HepG2 (cell line): Measurements from ENCODE around the gene TMEM250. TPM values are rescaled to one million over a fixed set of nuclear protein-coding genes. Genes with fewer than 3 reads are reported as not detected.

Source experiments
- ATRX ChIP-seq: sonication (generic); formaldehyde crosslinking; IDR thresholded peaks from 2 replicates; pipeline ENCODE4 v1.4.0; 2020; ENCODE audit warnings: missing genetic modification reagents, borderline replicate concordance
- GABPB1 ChIP-seq: IDR thresholded peaks from 2 replicates; pipeline ENCODE4 v1.6.1; 2016; ENCODE audit warnings: mild to moderate bottlenecking, missing genetic modification reagents, moderate library complexity, missing compliant biosample characterization
- MTERF4 ChIP-seq: sonication (generic); formaldehyde crosslinking; IDR thresholded peaks from 2 replicates; pipeline ENCODE4 v1.8.0; 2023; ENCODE audit warnings: mild to moderate bottlenecking, missing genetic modification reagents
- MTF1 ChIP-seq: sonication (generic); formaldehyde crosslinking; IDR thresholded peaks from 2 replicates; pipeline ENCODE4 v1.5.0; 2020; ENCODE audit warnings: missing genetic modification reagents
- MXI1 ChIP-seq: IDR thresholded peaks from 3 replicates; pipeline ENCODE4 v1.6.1; 2012; ENCODE audit warnings: low read depth, low read length, inconsistent platforms, borderline replicate concordance
- NFATC3 ChIP-seq: sonication (generic); formaldehyde crosslinking; IDR thresholded peaks from 2 replicates; pipeline ENCODE4 v1.5.1; 2020; ENCODE audit warnings: mild to moderate bottlenecking, missing genetic modification reagents
- REPIN1 ChIP-seq: sonication (generic); formaldehyde crosslinking; IDR thresholded peaks from 2 replicates; pipeline ENCODE4 v1.8.0; 2022; ENCODE audit warnings: missing genetic modification reagents, low read depth, mild to moderate bottlenecking, borderline replicate concordance
- RNF2 ChIP-seq: fragments of 450-650 bp; conservative IDR thresholded peaks from 2 replicates; pipeline ENCODE4 v1.6.1; 2016; ENCODE audit warnings: low read depth
- SIN3A ChIP-seq: IDR thresholded peaks from 2 replicates; pipeline ENCODE4 v1.6.1; 2011; ENCODE audit warnings: low read depth, mild to moderate bottlenecking, control low read depth, low read length, borderline replicate concordance
- TFDP1 ChIP-seq: IDR thresholded peaks from 2 replicates; pipeline ENCODE4 v1.6.1; 2016; ENCODE audit warnings: missing compliant biosample characterization, missing genetic modification reagents, borderline replicate concordance
- TOE1 ChIP-seq: sonication (generic); formaldehyde crosslinking; IDR thresholded peaks from 2 replicates; pipeline ENCODE4 v1.4.0; 2020; ENCODE audit warnings: mild to moderate bottlenecking, missing genetic modification reagents
- ZBED4 ChIP-seq: sonication (generic); formaldehyde crosslinking; IDR thresholded peaks from 2 replicates; pipeline ENCODE4 v1.4.0; 2020; ENCODE audit warnings: missing genetic modification reagents, borderline replicate concordance
- ZBTB7B ChIP-seq: sonication (generic); formaldehyde crosslinking; IDR thresholded peaks from 2 replicates; pipeline ENCODE4 v1.4.0; 2020; ENCODE audit warnings: missing genetic modification reagents
- ZMYM4 ChIP-seq: sonication (generic); formaldehyde crosslinking; IDR thresholded peaks from 2 replicates; pipeline ENCODE4 v1.8.1; 2023; ENCODE audit warnings: mild to moderate bottlenecking, missing genetic modification reagents
- ZNF180 ChIP-seq: sonication (generic); formaldehyde crosslinking; IDR thresholded peaks from 2 replicates; pipeline ENCODE4 v1.4.0; 2020; ENCODE audit warnings: low read depth, missing genetic modification reagents, borderline replicate concordance
- ZNF558 ChIP-seq: sonication (generic); formaldehyde crosslinking; IDR thresholded peaks from 2 replicates; pipeline ENCODE4 v1.9.0; 2022; ENCODE audit warnings: mild to moderate bottlenecking, missing genetic modification reagents, borderline replicate concordance
- ZNF598 ChIP-seq: sonication (generic); formaldehyde crosslinking; IDR thresholded peaks from 2 replicates; pipeline ENCODE4 v1.5.1; 2020; ENCODE audit warnings: mild to moderate bottlenecking, missing genetic modification reagents, borderline replicate concordance
- ZNF687 ChIP-seq: sonication (generic); formaldehyde crosslinking; IDR thresholded peaks from 2 replicates; pipeline ENCODE4 v1.5.1; 2020; ENCODE audit warnings: mild to moderate bottlenecking, missing genetic modification reagents, moderate library complexity
- ZSCAN22 ChIP-seq: sonication (generic); formaldehyde crosslinking; IDR thresholded peaks from 2 replicates; pipeline ENCODE4 v1.4.0; 2020; ENCODE audit warnings: mild to moderate bottlenecking, missing genetic modification reagents
- polyA plus RNA-seq, 8 experiments: library from polyadenylated mRNA; depleted of rRNA in 3 of 8; stranded (reverse) in 7 of 8; unstranded in 1 of 8; fragments of >200 nt; fragmentation: Illumina TruSeq in 4 of 8; extraction: Trizol in 4 of 8; gene quantifications; 2 replicates each; pipeline versions ENCODE4 v1.2.1 to v1.2.3, GENCODE V29; 2011 to 2016; ENCODE audit warnings: low read depth in 4 of 8, missing spikeins in 1 of 8, mixed read lengths in 1 of 8; ENCODE audit not compliant: insufficient read depth in 1 of 8
- total RNA-seq, 5 experiments: library from RNA; depleted of rRNA; stranded (reverse); fragments of >200 nt; fragmentation: Illumina TruSeq; extraction: Trizol; gene quantifications; 2 replicates each; pipeline ENCODE4 v1.2.3, GENCODE V29; 2016; ENCODE audit warnings: low read depth in 1 of 5

Gene TMEM250
- total and polyA plus RNA-seq, 2 of the 13 experiments (the other 11 are each of a cell fraction or from before 2014, with no cell fraction given), result 5.5 to 13.9 TPM

- no peak for TF ChIP-seq TOE1
- no peak for TF ChIP-seq ZBED4 (CRISPR knock-in tag)
- TF ChIP-seq MTERF4, result peak; percentile 90
- TF ChIP-seq TFDP1 (CRISPR knock-in tag), result peak; percentile 85
- no peak for TF ChIP-seq MTF1 (CRISPR knock-in tag)
- peak; percentile 96; the same call in 1 of the 2 replicates for TF ChIP-seq NFATC3
- TF ChIP-seq ATRX (CRISPR knock-in tag), result no peak
- TF ChIP-seq ZNF180, result no peak
- TF ChIP-seq REPIN1 (CRISPR knock-in tag), result peak; percentile 60
- no peak for TF ChIP-seq ZNF558 (CRISPR knock-in tag)
- no peak for TF ChIP-seq ZNF598 (CRISPR knock-in tag)
- TF ChIP-seq MXI1, result peak; percentile 85; the same call in 2 of the 3 replicates
- TF ChIP-seq SIN3A, result no peak; the same call in 1 of the 2 replicates
- TF ChIP-seq ZBTB7B (CRISPR knock-in tag), result peak; percentile 56; the same call in 1 of the 2 replicates
- TF ChIP-seq ZMYM4, result peak; percentile 47
- peak; percentile 88 for TF ChIP-seq GABPB1 (CRISPR knock-in tag)
- TF ChIP-seq ZNF687 (CRISPR knock-in tag), result peak; percentile 74
- TF ChIP-seq ZSCAN22, result no peak
- TF ChIP-seq RNF2, result no peak
Measured at GRCh38 chr9:136118320-136119060, at the start of gene TMEM250 (continued).
